Upper lobe of left lung (tissue), 6 donors: ENCODE measurements around the gene KCNC2. TPM values are rescaled to one million over a fixed set of nuclear protein-coding genes. Genes with fewer than 3 reads are reported as not detected.

Source experiments
- ATAC-seq, 2 donors: fragments of 200-7000 bp; cut with Tn5 transposase; one replicate each; pipeline ENCODE4 v1.9.1; 2022; ENCODE audit warnings: mild to moderate bottlenecking in 2 of 2, moderate library complexity in 2 of 2; ENCODE audit not compliant: low FRiP score in 2 of 2
- DNase-seq, 2 donors: peaks; one replicate each; pipeline ENCODE4 v3.0.0-alpha.2; 2019 to 2020
- H3K27ac ChIP-seq, 4 donors: fragments of 200-600 bp; sonication (generic); one replicate each; pipeline ENCODE4 v1.5.1; 2016 to 2019
- H3K27me3 ChIP-seq, 4 donors: fragments of 200-600 bp; sonication (generic); one replicate each; pipeline ENCODE4 v1.5.1; 2017 to 2019
- H3K36me3 ChIP-seq, 4 donors: fragments of 200-600 bp; sonication (generic); one replicate each; pipeline ENCODE4 v1.5.1; 2016 to 2019
- H3K4me1 ChIP-seq, 4 donors: fragments of 200-600 bp; sonication (generic); one replicate each; pipeline ENCODE4 v1.5.1; 2018 to 2019
- H3K4me3 ChIP-seq, 4 donors: fragments of 200-600 bp; sonication (generic); one replicate each; pipeline ENCODE4 v1.5.1; 2017 to 2019; ENCODE audit warnings: mild to moderate bottlenecking in 2 of 4, moderate library complexity in 1 of 4
- H3K9me3 ChIP-seq, 4 donors: fragments of 200-600 bp; sonication (generic); one replicate each; pipeline ENCODE4 v1.5.1; 2018 to 2019
- CTCF ChIP-seq, 6 experiments: fragments of 450-650 bp in 4 of 6; fragments of 200-600 bp in 2 of 6; sonication (generic) in 2 of 6; IDR thresholded peaks; one replicate each; pipeline ENCODE4 v1.5.1; 2016 to 2019; ENCODE audit warnings: antibody characterized with exemption in 6 of 6
- EP300 ChIP-seq, 4 donors: sonication (generic); formaldehyde crosslinking; IDR thresholded peaks; one replicate each; pipeline ENCODE4 v1.5.1; 2017; ENCODE audit warnings: antibody characterized with exemption in 4 of 4, control low read depth in 2 of 4
- POLR2A ChIP-seq, 4 donors: fragments of 450-650 bp; IDR thresholded peaks; one replicate each; pipeline ENCODE4 v1.5.1; 2016 to 2017; ENCODE audit warnings: antibody characterized with exemption in 4 of 4, mild to moderate bottlenecking in 2 of 4
- POLR2AphosphoS5 ChIP-seq, 2 donors: sonication (generic); formaldehyde crosslinking; IDR thresholded peaks; one replicate each; pipeline ENCODE4 v1.5.1; 2017; ENCODE audit warnings: antibody characterized with exemption in 2 of 2
- WGBS, 2 donors: methylation state at CpG; one replicate each; pipeline ENCODE4 v1.1.5; 2017 to 2018; 5-methylcytosine and 5-hydroxymethylcytosine counted together
- total RNA-seq, 6 donors: library from RNA; depleted of rRNA in 4 of 6; stranded (reverse); fragments of >200 nt in 4 of 6; gene quantifications; one replicate each; pipeline versions ENCODE4 v1.1.0 to v1.2.1, GENCODE V29; 2016 to 2021
- donor health status: DM: no; HTN: no; CAD: no; lungs with moderate emphysema.
- donor health status: DM: no; HTN: yes; CAD: no; lungs with severe emphysema.

The KCNC2 gene
- total RNA-seq, 6 donors from 2014 or later: not detected

- Histone ChIP-seq H3K4me3 (no peak overlapping the region), H3K36me3 (no peaks in the 10 kb centered on the region), H3K9me3 (no peaks in the 10 kb centered on the region), H3K4me1 (no peaks in the 10 kb centered on the region), H3K27me3 (no peaks in the 10 kb centered on the region), H3K27ac (no peak overlapping the region)
- 60 to 81% methylated on average over 3 of the region's 3 CpGs for WGBS, 2 donors
- no peak for ATAC-seq
- DNase-seq: no peak
- TF ChIP-seq EP300 (IDR thresholded peaks at IDR 0.05) (no peak), CTCF (IDR thresholded peaks at IDR 0.05) (no peak), POLR2A (IDR thresholded peaks at IDR 0.05) (no peak), POLR2AphosphoS5 (IDR thresholded peaks at IDR 0.05) (no peak)
Observed at GRCh38 chr12:74999474-74999873, 210.2 kb downstream of the KCNC2 start.

Other genes starting within 250 kb of the KCNC2 start
- gene CAPS2, start 120.5 kb upstream of the KCNC2 start, total RNA-seq: 10 to 100 TPM in 2 of 6 donors, 1 to 10 TPM in 4; 6.7 to 48.2 (median 9.0) TPM
- not detected for gene GLIPR1L1, start 124.8 kb upstream of the KCNC2 start, total RNA-seq
- gene GLIPR1L2, start 181.2 kb upstream of the KCNC2 start, total RNA-seq: 1 to 10 TPM in 4 of 6 donors, under 1 TPM in 2; 0.34 to 9.4 (median 2.8) TPM